ENCODE data around the gene TATDN3.
A peak's percentile ranks its signal among the peaks of the same experiment; 100 is the strongest.

The TATDN3 gene

DNA sequence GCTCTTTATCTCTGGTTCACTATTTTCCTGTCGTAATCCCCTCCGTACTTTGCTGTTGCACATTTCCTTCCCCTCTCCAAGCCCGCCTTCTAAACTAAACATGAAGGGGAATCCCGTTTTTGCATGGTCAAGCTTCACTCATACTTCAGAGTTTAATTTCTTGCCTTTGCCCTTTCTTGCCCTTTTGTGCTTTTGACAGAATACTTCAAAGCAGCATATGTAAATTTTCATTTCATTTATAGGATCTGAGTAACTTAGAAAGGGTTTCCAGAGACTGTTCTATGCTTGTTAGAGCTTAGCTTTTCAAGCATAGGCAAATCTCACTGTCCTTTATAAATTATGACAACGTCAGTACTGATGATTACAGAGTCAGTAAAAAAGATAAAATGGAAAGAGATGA lies 28.0 kb downstream of the TATDN3 start:
- no peaks in the 10 kb centered on the region for H3K79me2 ChIP-seq (ENCODE audit: insufficient read depth, low read length)
- no peaks in the 10 kb centered on the region; the same call in 1 of the 2 replicates for H3F3A ChIP-seq (ENCODE audit: low read depth)
- no peaks in the 10 kb centered on the region for H3K9me3 ChIP-seq (ENCODE audit: insufficient read depth, low read depth, low read length)
- H4K20me1 ChIP-seq (ENCODE audit: insufficient read depth, low read length, poor library complexity, severe bottlenecking) = no peaks in the 10 kb centered on the region
- no peaks in the 10 kb centered on the region for H3K36me3 ChIP-seq (ENCODE audit: insufficient read depth, low read length)
- peak overlapping the region; percentile 58 for H3K9ac ChIP-seq (ENCODE audit: low read depth, low read length, poor library complexity, severe bottlenecking)
- H3K4me1 ChIP-seq (ENCODE audit: insufficient read depth, low read length, poor library complexity, severe bottlenecking) = peaks cover 22% of the 10 kb centered on the region
- H3K4me2 ChIP-seq (ENCODE audit: low read depth, low read length, poor library complexity, severe bottlenecking) = peak overlapping the region; percentile 73
- no peaks in the 10 kb centered on the region for H3K9me2 ChIP-seq (replicated peaks; ENCODE audit: low read depth, low read length)
- H2AFZ ChIP-seq (ENCODE audit: low read length) = peak overlapping the region; percentile 86
- no peaks in the 10 kb centered on the region for H3K27me3 ChIP-seq (ENCODE audit: insufficient read depth, low read length, poor library complexity, severe bottlenecking)
- H3K4me3 ChIP-seq (ENCODE audit: low read length, poor library complexity, severe bottlenecking) = peak overlapping the region; percentile 62
- TF ChIP-seq EZH2phosphoT487 (IDR thresholded peaks at IDR 0.05; ENCODE audit: borderline replicate concordance) = no peak
- TF ChIP-seq, protein P1, sequence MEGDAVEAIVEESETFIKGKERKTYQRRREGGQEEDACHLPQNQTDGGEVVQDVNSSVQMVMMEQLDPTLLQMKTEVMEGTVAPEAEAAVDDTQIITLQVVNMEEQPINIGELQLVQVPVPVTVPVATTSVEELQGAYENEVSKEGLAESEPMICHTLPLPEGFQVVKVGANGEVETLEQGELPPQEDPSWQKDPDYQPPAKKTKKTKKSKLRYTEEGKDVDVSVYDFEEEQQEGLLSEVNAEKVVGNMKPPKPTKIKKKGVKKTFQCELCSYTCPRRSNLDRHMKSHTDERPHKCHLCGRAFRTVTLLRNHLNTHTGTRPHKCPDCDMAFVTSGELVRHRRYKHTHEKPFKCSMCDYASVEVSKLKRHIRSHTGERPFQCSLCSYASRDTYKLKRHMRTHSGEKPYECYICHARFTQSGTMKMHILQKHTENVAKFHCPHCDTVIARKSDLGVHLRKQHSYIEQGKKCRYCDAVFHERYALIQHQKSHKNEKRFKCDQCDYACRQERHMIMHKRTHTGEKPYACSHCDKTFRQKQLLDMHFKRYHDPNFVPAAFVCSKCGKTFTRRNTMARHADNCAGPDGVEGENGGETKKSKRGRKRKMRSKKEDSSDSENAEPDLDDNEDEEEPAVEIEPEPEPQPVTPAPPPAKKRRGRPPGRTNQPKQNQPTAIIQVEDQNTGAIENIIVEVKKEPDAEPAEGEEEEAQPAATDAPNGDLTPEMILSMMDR (conservative IDR thresholded peaks at IDR 0.05; ENCODE audit: low read length) = no peak

DNA sequence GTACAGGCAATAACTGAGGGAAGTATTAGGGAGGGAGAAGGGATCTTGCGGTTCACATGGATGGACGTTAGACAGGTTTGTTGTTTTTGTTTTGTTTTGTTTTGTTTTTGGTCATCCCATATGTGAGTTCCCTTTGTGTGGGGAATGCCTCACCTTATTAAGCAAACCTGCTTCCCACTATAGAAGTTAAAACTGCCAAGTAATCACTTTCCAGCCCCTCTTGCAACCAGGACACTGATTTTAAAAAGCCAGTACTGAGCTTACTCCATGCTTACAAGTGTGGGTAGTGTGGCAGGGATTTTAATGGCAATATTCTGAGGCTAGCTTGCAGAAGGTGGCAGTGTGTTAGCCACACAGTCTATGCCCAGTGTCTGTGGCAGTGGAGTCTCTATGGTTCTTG lies 29.3 kb downstream of the TATDN3 start:
- no peaks in the 10 kb centered on the region for H3K27me3 ChIP-seq (ENCODE audit: insufficient read depth, low read length, poor library complexity, severe bottlenecking)
- H3K9me2 ChIP-seq (replicated peaks; ENCODE audit: low read depth, low read length) = no peaks in the 10 kb centered on the region
- no peaks in the 10 kb centered on the region for H4K20me1 ChIP-seq (ENCODE audit: insufficient read depth, low read length, poor library complexity, severe bottlenecking)
- H3K9me3 ChIP-seq (ENCODE audit: insufficient read depth, low read depth, low read length) = no peaks in the 10 kb centered on the region; the same call in 1 of the 2 replicates
- H3K4me1 ChIP-seq (ENCODE audit: insufficient read depth, low read length, poor library complexity, severe bottlenecking) = peaks cover 22% of the 10 kb centered on the region
- H3K4me3 ChIP-seq (ENCODE audit: low read length, poor library complexity, severe bottlenecking) = no peak overlapping the region
- no peaks in the 10 kb centered on the region for H3K79me2 ChIP-seq (ENCODE audit: insufficient read depth, low read length)
- H3K36me3 ChIP-seq (ENCODE audit: insufficient read depth, low read length) = no peaks in the 10 kb centered on the region
- no peaks in the 10 kb centered on the region; the same call in 1 of the 2 replicates for H3F3A ChIP-seq (ENCODE audit: low read depth)
- no peak overlapping the region; the same call in 1 of the 2 replicates for H2AFZ ChIP-seq (ENCODE audit: low read length)
- H3K9ac ChIP-seq (ENCODE audit: low read depth, low read length, poor library complexity, severe bottlenecking) = no peak overlapping the region
- no peak overlapping the region for H3K4me2 ChIP-seq (ENCODE audit: low read depth, low read length, poor library complexity, severe bottlenecking)
- TF ChIP-seq, protein P1 (conservative IDR thresholded peaks at IDR 0.05; ENCODE audit: low read length) = no peak
- no peak for TF ChIP-seq EZH2phosphoT487 (IDR thresholded peaks at IDR 0.05; ENCODE audit: borderline replicate concordance)

DNA sequence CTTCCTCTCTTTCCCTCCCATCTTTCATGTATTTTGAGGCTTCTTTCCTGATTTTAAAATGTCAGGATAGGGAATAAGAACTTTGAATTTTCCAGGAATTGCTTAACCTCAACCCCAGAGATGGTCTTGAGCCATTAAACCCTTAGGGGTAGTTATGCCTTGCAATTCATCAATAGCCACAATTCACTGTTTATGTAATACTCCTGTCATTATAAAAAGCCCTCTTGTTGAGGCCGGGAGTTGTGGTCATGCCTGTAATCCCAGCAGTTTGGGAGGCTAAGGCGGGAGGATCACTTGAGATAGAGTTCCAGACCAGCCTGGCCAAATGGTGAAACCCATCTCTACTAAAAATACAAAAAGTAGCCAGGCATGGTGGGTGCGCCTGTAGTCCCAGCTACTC lies 31.3 kb downstream of the TATDN3 start:
- TF ChIP-seq, protein P1 (conservative IDR thresholded peaks at IDR 0.05; ENCODE audit: low read length) = no peak
- TF ChIP-seq EZH2phosphoT487 (IDR thresholded peaks at IDR 0.05; ENCODE audit: borderline replicate concordance) = no peak
- no peak overlapping the region for H2AFZ ChIP-seq (ENCODE audit: low read length)
- no peaks in the 10 kb centered on the region for H3K27me3 ChIP-seq (ENCODE audit: insufficient read depth, low read length, poor library complexity, severe bottlenecking)
- no peaks in the 10 kb centered on the region; the same call in 1 of the 2 replicates for H3K9me3 ChIP-seq (ENCODE audit: insufficient read depth, low read depth, low read length)
- no peaks in the 10 kb centered on the region for H3K36me3 ChIP-seq (ENCODE audit: insufficient read depth, low read length)
- no peaks in the 10 kb centered on the region; the same call in 1 of the 2 replicates for H3F3A ChIP-seq (ENCODE audit: low read depth)
- peaks cover 22% of the 10 kb centered on the region for H3K4me1 ChIP-seq (ENCODE audit: insufficient read depth, low read length, poor library complexity, severe bottlenecking)
- no peaks in the 10 kb centered on the region for H4K20me1 ChIP-seq (ENCODE audit: insufficient read depth, low read length, poor library complexity, severe bottlenecking)
- H3K4me2 ChIP-seq (ENCODE audit: low read depth, low read length, poor library complexity, severe bottlenecking) = no peak overlapping the region
- H3K4me3 ChIP-seq (ENCODE audit: low read length, poor library complexity, severe bottlenecking) = no peak overlapping the region
- H3K9ac ChIP-seq (ENCODE audit: low read depth, low read length, poor library complexity, severe bottlenecking) = no peak overlapping the region
- no peaks in the 10 kb centered on the region for H3K9me2 ChIP-seq (replicated peaks; ENCODE audit: low read depth, low read length)
- no peaks in the 10 kb centered on the region for H3K79me2 ChIP-seq (ENCODE audit: insufficient read depth, low read length)
